CD4-positive, alpha-beta T cell treated with Interleukin-15 for 4 hours (primary cell): ENCODE results near the gene TTLL4.

Experiments used
- DNase-seq: peaks from one replicate; pipeline ENCODE4 v3.0.0-alpha.2; 2020; ENCODE audit warnings: low spot score

Gene TTLL4

GRCh38 chr2:218713922-218714321, 3.3 kb downstream of the TTLL4 start:
- DNase-seq, result no peak

DNA sequence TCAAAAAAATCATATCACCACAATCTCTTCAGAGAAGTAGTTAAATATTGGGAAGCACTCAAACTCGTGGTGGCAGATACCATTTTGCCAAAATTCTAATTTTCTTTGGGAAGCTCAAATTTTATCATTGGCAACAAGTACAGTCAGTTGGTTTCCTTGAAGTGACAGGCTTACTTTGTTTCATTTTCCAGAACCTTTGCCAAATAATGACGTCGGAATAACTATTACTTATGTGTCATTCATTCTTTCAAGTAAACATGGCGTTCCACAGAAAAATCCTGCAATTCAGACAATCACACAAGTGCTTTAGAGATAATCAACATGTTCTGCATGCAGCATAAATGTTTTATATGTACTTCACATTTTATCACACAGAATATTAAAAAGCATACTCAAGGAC, 5.4 kb downstream of the TTLL4 start:
- DNase-seq, result no peak

GRCh38 chr2:218717262-218717661, 6.6 kb downstream of the TTLL4 start:
- DNase-seq, result no peak

- DNase-seq, result no peak
Measured at GRCh38 chr2:218718058-218718457, 7.4 kb downstream of the TTLL4 start.

DNA sequence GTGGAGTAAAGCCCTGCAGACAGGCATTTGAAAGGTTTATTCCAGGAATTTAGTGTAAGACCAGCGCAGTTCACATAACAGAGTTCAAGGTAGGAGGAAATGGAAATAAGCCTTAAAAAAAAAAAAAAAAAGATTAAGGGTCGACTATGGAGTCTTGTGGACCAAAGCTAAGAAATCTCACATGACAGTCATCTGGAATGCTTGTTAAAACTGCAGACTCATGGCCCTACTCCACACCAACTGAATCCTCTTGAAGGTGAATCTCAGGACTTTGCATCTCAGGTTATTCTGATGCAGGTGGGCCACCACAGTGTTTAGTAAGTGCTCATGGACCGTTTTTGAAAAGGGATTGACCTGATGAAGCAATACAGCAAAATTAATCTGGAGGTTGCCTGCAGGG, 8.8 kb downstream of the TTLL4 start:
- no peak for DNase-seq

- DNase-seq, result no peak
Measured at GRCh38 chr2:218720048-218721041, 9.7 kb downstream of the TTLL4 start.

DNA sequence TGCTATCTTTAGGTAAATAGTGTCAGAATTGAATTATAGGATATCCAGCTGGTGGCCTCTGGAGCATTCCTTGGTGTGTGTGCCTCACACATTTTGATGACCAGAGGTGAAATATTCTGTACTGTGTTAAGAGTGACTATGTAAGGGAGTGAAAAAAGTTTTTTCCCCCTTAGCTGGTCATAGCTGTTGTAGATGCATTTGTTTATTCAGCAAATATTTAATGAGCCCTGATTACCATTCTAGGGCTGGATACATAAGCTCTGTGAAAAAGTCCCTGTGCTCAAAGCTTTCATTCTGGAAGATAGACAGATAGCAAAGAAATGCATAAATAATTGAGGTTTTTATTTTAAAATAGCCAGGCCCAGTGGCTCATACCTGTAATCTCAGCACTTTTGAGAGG, 10.9 kb downstream of the TTLL4 start:
- no peak for DNase-seq

- DNase-seq, result no peak
Measured at GRCh38 chr2:218721934-218722333, 11.3 kb downstream of the TTLL4 start.

- DNase-seq, result no peak
Measured at GRCh38 chr2:218722419-218722818, 11.8 kb downstream of the TTLL4 start.

DNA sequence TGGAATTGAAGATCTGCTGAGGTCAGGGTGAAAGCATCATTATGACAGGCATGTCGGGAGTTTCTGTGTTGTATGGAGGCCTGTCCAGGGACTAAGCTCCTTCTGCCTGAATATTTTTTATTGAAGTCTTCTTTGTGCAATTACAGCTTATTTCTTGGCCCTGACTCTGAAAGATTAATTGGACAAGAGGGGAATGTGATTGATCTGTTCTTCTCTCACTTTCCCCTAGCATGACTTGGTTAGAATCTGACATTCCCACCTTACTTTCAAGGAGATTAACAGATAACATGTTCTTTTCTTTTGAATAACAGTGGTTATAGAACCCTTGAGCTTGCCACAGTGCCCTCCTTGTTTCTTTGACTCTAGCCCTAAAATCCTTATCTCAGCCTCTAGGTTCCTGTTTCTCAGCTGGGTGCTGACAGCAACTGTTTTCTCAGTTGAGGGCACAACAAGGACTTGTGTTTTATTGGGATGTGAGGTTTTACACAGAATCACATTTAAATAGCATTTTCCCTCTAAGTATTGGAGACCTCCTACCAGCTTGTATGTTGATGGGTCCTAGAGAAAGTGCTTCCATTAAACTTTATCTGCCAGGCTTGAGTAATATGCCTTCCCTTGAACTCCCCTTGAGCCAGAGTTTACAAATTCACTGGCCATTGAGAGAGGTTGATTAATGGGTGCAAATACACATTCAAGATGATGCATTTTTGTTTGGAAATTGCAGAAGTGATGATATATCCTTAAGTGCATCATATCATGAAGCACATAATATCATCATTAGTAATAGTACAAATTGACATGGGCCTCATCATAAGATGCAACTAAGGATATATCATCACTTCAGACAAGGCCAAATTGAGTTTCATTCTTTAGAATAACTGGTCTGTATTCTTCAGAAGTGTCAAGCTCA, 12.5 kb downstream of the TTLL4 start:
- no peak for DNase-seq

DNA sequence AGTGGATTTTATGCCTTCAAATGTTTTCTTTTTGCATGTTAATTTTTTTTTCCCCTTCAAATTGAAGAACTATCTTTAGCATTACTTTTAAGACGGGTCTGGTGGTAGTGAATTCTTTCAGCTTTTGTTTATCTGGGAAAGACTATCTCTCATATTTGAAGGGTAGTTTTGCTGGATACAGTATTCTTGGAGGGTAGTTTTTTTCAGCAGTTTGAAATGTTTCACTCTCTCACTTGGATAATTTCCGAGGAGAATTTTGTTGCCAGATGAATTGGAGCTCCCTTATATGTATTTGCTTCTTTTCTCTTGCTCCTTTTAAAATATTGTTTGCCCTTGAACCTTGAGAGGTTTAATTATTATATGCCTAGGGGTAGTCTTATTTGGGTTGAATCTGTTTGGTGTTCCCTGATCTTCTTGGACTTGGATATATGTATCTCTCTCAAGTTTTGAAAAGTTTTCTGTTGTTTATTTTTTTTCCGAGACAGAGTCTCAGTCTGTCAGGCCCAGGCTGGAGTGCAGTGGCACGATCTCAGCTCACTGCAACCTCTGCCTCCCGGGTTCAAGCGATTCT, 15.5 kb downstream of the TTLL4 start:
- DNase-seq, result no peak

GRCh38 chr2:218727502-218728165, 17.0 kb downstream of the TTLL4 start:
- DNase-seq, result no peak

GRCh38 chr2:218729640-218730039, 19.0 kb downstream of the TTLL4 start:
- DNase-seq, result no peak

DNA sequence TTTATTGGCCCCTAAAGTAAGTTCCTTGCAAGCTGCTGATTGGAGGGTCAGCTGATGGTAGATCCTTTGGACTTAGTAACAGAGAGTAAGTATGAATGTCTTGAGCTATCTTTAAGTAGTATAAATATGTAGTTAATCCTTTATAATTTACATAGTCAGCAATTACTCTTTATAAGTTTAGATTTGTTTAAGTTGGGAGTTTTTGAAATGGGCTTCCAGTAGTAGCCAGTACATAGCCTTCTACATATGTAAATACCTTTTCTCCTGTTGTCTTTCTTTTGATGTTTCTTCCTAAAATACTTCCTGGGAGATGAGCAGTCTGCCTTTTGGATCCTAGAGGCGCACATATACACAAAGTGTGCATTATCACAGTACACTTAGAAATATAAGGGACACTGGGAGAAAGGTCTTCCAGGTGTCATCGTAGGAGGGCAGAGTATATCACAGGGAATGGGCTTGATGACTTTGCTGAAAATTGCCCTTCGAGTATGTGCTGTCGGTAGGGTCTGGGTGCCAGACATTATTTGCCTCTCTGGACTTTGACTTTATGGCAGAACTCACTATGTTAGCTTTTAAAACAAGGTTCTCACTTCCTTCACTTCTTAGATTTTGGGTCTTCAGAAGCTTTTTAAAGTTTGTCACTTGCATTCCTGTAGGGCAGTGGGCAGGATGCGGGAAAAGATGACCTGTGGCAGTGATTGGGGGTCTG, 21.6 kb downstream of the TTLL4 start:
- DNase-seq, result no peak

DNA sequence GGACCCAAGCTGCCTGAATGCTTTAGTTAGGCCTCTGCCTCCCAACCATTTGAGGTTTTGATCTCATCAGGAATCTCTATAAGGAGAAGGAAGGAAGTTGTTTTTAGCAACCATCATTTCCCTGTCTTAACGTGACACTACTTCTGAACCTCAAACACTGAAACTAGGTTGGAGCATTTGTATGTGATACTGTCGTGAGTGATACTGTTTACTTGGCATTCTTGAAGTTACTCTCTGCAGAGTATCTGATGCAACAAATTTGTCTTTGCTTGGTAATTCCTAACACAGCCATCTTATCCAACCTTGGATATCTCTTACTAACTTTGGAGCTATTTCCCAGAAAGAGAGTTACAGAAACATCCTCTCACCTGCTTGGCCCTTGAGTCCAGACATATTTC, 22.1 kb downstream of the TTLL4 start:
- DNase-seq, result no peak

GRCh38 chr2:218733171-218734021, 22.8 kb downstream of the TTLL4 start:
- DNase-seq, result peak; percentile 13

GRCh38 chr2:218734190-218734975, 23.7 kb downstream of the TTLL4 start:
- DNase-seq, result no peak

DNA sequence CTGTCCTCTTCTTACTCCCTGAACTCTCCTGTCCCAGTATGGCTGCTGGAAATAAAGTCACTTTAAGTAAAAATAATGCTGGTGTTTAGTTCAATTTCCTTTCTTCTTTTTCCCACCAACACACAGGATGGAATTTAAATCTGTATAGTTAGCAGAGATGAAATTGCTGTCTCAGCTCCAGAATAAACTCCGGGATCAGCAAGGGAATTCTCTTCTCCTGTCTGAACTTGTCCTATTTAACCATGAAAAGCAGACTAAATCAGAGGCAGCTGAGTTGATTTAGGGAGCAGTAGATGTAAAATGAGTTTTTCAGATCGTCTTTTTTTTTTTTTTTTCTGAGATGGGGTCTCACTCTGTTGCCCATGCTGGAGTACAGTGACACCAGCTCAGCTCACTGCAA, 25.9 kb downstream of the TTLL4 start:
- no peak for DNase-seq

DNA sequence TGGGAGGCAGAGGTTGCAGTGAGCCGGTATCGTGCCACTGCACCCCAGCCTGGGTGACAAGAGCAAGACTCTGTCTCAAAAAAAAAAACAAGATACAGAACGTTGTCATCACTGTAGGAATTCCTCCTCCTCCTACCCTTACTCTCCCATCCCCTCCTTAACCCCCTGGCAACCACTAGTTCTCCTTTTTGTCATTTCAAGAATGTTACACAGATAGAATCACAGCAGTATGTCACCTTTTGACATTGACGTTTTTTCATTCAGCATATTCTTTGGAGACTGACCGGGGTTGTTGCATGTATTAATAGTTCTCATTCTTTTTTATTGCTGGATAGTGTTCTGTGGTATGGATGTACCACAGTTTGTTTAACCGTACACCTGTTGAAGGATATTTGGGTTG, 32.4 kb downstream of the TTLL4 start:
- no peak for DNase-seq

DNA sequence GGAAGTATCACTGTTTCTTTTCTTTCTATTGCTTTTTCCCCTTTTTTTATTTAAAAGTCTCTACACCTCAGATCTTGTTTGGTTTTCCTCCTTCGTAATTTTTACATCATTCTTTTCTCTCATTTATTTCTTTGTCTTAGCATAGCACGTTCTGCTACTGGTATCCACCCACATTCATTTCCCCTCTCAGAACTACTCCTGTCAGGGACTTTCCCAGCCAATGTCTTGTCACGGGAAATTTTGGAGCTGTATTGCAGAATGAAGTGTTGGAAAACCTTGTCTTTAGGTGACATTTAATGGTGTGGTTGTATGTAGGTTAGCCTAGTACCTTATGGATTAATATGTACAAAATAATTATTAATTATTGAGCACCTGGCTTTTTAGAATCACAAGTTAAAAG, 34.0 kb downstream of the TTLL4 start:
- DNase-seq, result no peak
